Calu3 (cell line): ENCODE measurements around the gene GCN1. TPM values are rescaled to one million over a fixed set of nuclear protein-coding genes. Genes with fewer than 3 reads are reported as not detected.

Source experiments
- BruUV-seq: library from RNA; stranded (reverse); fragments of 400-500 nt; replicated peaks from 2 replicates; lab custom pipeline; 2021; lab: Mats Ljungman, UMichigan
- CTCF ChIA-PET: fragments of 300-600 bp; sonication (Branson Sonifier 250); formaldehyde crosslinking; loops from one replicate; lab custom pipeline; 2022; ENCODE audit warnings: antibody characterized with exemption; lab: Charles Lee
- DNase-seq: peaks from one replicate; pipeline ENCODE4 v3.0.0; 2022
- H3K27ac Mint-ChIP-seq: one replicate; pipeline ENCODE4 v1.8.0; 2022; ENCODE audit warnings: mixed read lengths; ENCODE audit not compliant: unreplicated experiment
- H3K27me3 Mint-ChIP-seq: one replicate; pipeline ENCODE4 v1.8.0; 2022; ENCODE audit warnings: mixed read lengths; ENCODE audit not compliant: unreplicated experiment
- H3K36me3 Mint-ChIP-seq: one replicate; pipeline ENCODE4 v1.8.0; 2022; ENCODE audit warnings: mild to moderate bottlenecking, moderate library complexity, mixed read lengths; ENCODE audit not compliant: insufficient read depth, unreplicated experiment
- H3K4me1 Mint-ChIP-seq: one replicate; pipeline ENCODE4 v1.8.0; 2022; ENCODE audit warnings: mild to moderate bottlenecking, low read depth, mixed read lengths; ENCODE audit not compliant: unreplicated experiment
- H3K4me3 Mint-ChIP-seq: one replicate; pipeline ENCODE4 v1.8.0; 2022; ENCODE audit warnings: mild to moderate bottlenecking, low read depth, moderate library complexity, mixed read lengths; ENCODE audit not compliant: unreplicated experiment
- H3K9me3 Mint-ChIP-seq: one replicate; pipeline ENCODE4 v1.8.0; 2022; ENCODE audit warnings: low read depth, mixed read lengths; ENCODE audit not compliant: unreplicated experiment
- intact Hi-C: fragments of 100-400 bp; cut with micrococcal nuclease; formaldehyde crosslinking; loops from one replicate; pipeline ENCODE4 v1.10.0; 2022; ENCODE audit not compliant: unreplicated experiment
- microRNA-seq: library from miRNA; unstranded; fragments of <30 nt; microRNA quantifications from one replicate; pipeline ENCODE4 v1.2.0, GENCODE V29; 2022
- total RNA-seq: library from RNA; stranded (reverse); gene quantifications from 2 replicates; pipeline ENCODE4 v1.2.3, GENCODE V29; 2022
- TF ChIP-seq, protein P1 (sequence below): fragments of 200-600 bp; IDR thresholded peaks from one replicate; pipeline ENCODE4 v1.8.0; 2022; ENCODE audit warnings: antibody characterized with exemption; ENCODE audit not compliant: unreplicated experiment

GCN1 gene
- total RNA-seq, 1 experiment from 2014 or later, result 168 TPM

DNA sequence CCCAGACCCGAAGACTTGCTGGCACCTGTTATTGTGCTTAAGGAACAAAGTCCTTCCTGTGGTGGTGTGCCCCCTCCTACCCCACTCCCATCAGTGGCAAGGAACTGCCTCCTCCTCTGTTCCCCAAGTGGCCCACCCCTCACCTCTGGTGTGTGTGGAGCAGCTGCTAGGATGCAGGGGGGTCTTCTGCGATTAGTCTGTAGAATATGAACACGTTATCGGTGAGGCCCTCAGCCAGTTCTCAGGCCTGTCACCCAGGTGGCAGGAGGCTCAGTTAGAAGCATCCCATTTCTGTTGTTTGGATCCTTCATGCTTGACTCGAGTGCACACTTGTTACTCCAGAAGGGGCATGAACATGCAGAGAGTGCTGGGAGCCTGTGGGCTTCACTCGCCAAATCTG lies 117.3 kb downstream of the GCN1 start:
- Mint-ChIP-seq H3K4me1 (peaks cover 22% of the 10 kb centered on the region), H3K9me3 (no peaks in the 10 kb centered on the region), H3K4me3 (no peak overlapping the region), H3K36me3 (no peaks in the 10 kb centered on the region), H3K27ac (no peak overlapping the region), H3K27me3 (no peaks in the 10 kb centered on the region)
- intact Hi-C loops, result no loop called here
- TF ChIP-seq, protein P1, sequence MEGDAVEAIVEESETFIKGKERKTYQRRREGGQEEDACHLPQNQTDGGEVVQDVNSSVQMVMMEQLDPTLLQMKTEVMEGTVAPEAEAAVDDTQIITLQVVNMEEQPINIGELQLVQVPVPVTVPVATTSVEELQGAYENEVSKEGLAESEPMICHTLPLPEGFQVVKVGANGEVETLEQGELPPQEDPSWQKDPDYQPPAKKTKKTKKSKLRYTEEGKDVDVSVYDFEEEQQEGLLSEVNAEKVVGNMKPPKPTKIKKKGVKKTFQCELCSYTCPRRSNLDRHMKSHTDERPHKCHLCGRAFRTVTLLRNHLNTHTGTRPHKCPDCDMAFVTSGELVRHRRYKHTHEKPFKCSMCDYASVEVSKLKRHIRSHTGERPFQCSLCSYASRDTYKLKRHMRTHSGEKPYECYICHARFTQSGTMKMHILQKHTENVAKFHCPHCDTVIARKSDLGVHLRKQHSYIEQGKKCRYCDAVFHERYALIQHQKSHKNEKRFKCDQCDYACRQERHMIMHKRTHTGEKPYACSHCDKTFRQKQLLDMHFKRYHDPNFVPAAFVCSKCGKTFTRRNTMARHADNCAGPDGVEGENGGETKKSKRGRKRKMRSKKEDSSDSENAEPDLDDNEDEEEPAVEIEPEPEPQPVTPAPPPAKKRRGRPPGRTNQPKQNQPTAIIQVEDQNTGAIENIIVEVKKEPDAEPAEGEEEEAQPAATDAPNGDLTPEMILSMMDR, result no peak
- no TSS peak for BruUV-seq
- DNase-seq, result no peak
- CTCF ChIA-PET, result no interaction called here

Small RNA genes within 50 kb of the gene (microRNA-seq; reads per million reads assigned to microRNA genes)
- 2.8 reads per million for gene MIR4498

Other genes with a start within 250 kb of the GCN1 start
- gene BICDL1, start 205.5 kb downstream of the GCN1 start, total RNA-seq, result 25.7 and 31.6 TPM in 2 replicates
- gene RAB35, start 78.0 kb downstream of the GCN1 start, total RNA-seq, result 68.2 and 75.4 TPM in 2 replicates
- gene RPLP0, start 6.4 kb upstream of the GCN1 start, total RNA-seq, result 1,595 and 1,852 TPM in 2 replicates
- 156 and 172 TPM in 2 replicates for gene PXN, start 71.0 kb upstream of the GCN1 start, total RNA-seq
- 5,016 and 6,756 TPM in 2 replicates for gene RNU4-2, start 97.2 kb upstream of the GCN1 start, total RNA-seq
- 2,759 and 3,670 TPM in 2 replicates for gene RNU4-1, start 98.5 kb upstream of the GCN1 start, total RNA-seq
- gene SIRT4, start 107.6 kb upstream of the GCN1 start, total RNA-seq, result 1.1 and 1.6 TPM in 2 replicates
- not detected in 2 replicates for gene PLA2G1B, start 133.1 kb upstream of the GCN1 start, total RNA-seq
- 0.56 and 1.4 TPM in 2 replicates for gene MSI1, start 174.4 kb upstream of the GCN1 start, total RNA-seq
- 482 and 487 TPM in 2 replicates for gene COX6A1, start 243.4 kb upstream of the GCN1 start, total RNA-seq